Frontal cortex (tissue), 4 donors: ENCODE measurements around the gene TYW1B. TPM values are rescaled to one million over a fixed set of nuclear protein-coding genes. Genes with fewer than 3 reads are reported as not detected.
"Not testable (repeated sequence)": the region's sequence is repeated elsewhere in the genome, so short reads cannot be mapped to it uniquely, and the experiment has no call there.

Experiments
- DNase-seq, 2 donors: peaks; one replicate each; pipeline ENCODE4 v3.0.0; 2012; ENCODE audit warnings: low spot score in 2 of 2
- FAIRE-seq: peaks from 2 replicates; lab custom pipeline; 2012; peaks lifted over from hg19 to GRCh38; lab: Jason Lieb, UNC
- total RNA-seq: library from RNA; depleted of rRNA; stranded (reverse); fragments of >200 nt; gene quantifications from one replicate; pipeline ENCODE4 v1.2.3, GENCODE V29; 2014
- donor health status: control.
- donor health status: control.
- donor health status: control.

The TYW1B gene
- total RNA-seq, 1 donor from 2014 or later = 2.0 TPM

- FAIRE-seq, DNase-seq: not testable (repeated sequence)
Measured at GRCh38 chr7:72817661-72818060, 10.3 kb downstream of the TYW1B start.

GRCh38 chr7:72816370-72817157, 11.4 kb downstream of the TYW1B start:
- not testable (repeated sequence) for DNase-seq, FAIRE-seq

GRCh38 chr7:72810437-72810836, 17.6 kb downstream of the TYW1B start:
- not testable (repeated sequence) for DNase-seq, FAIRE-seq

- DNase-seq, FAIRE-seq: not testable (repeated sequence)
Measured at GRCh38 chr7:72808511-72808910, 19.5 kb downstream of the TYW1B start.

- not testable (repeated sequence) for DNase-seq, FAIRE-seq
Measured at GRCh38 chr7:72806851-72807250, 21.1 kb downstream of the TYW1B start.

GRCh38 chr7:72805526-72806494, 22.2 kb downstream of the TYW1B start:
- no peak for DNase-seq
- FAIRE-seq = no peak

GRCh38 chr7:72803778-72804177, 24.2 kb downstream of the TYW1B start:
- not testable (repeated sequence) for FAIRE-seq

GRCh38 chr7:72801564-72801963, 26.4 kb downstream of the TYW1B start:
- not testable (repeated sequence) for DNase-seq

More at GRCh38 chr7:72803778-72804177, 24.2 kb downstream of the TYW1B start:
- DNase-seq = not testable (repeated sequence)

GRCh38 chr7:72795401-72795800, 32.6 kb downstream of the TYW1B start:
- not testable (repeated sequence) for FAIRE-seq, DNase-seq

More at GRCh38 chr7:72801564-72801963, 26.4 kb downstream of the TYW1B start:
- FAIRE-seq = not testable (repeated sequence)

- FAIRE-seq (no peak), DNase-seq (no peak)
Measured at GRCh38 chr7:72793791-72794190, 34.2 kb downstream of the TYW1B start.

- not testable (repeated sequence) for FAIRE-seq
Measured at GRCh38 chr7:72790698-72791060, 37.3 kb downstream of the TYW1B start.

GRCh38 chr7:72790048-72790697, 37.8 kb downstream of the TYW1B start:
- peak; percentile 3 for FAIRE-seq
- not testable (repeated sequence) for DNase-seq

More at GRCh38 chr7:72790698-72791060, 37.3 kb downstream of the TYW1B start:
- DNase-seq = not testable (repeated sequence)

- peak; percentile 44 for FAIRE-seq
- DNase-seq = no peak
Measured at GRCh38 chr7:72785166-72785955, 42.6 kb downstream of the TYW1B start.

GRCh38 chr7:72783601-72784370, 44.2 kb downstream of the TYW1B start:
- not testable (repeated sequence) for DNase-seq, FAIRE-seq

GRCh38 chr7:72781631-72782030, 46.4 kb downstream of the TYW1B start:
- DNase-seq = no peak
- no peak for FAIRE-seq

GRCh38 chr7:72781161-72781560, 46.8 kb downstream of the TYW1B start:
- DNase-seq = no peak

GRCh38 chr7:72780289-72780894, 47.6 kb downstream of the TYW1B start:
- not testable (repeated sequence) for FAIRE-seq, DNase-seq

More at GRCh38 chr7:72781161-72781560, 46.8 kb downstream of the TYW1B start:
- no peak for FAIRE-seq

GRCh38 chr7:72777167-72777566, 50.8 kb downstream of the TYW1B start:
- not testable (repeated sequence) for DNase-seq, FAIRE-seq
